ENCODE results near the gene CPLANE2. TPM values are rescaled to one million over a fixed set of nuclear protein-coding genes. Genes with fewer than 3 reads are reported as not detected.
"Not testable (repeated sequence)": the region's sequence is repeated elsewhere in the genome, so short reads cannot be mapped to it uniquely, and the experiment has no call there.

CPLANE2 gene
- total RNA-seq, 1 donor from 2014 or later: 12.9 TPM

DNA sequence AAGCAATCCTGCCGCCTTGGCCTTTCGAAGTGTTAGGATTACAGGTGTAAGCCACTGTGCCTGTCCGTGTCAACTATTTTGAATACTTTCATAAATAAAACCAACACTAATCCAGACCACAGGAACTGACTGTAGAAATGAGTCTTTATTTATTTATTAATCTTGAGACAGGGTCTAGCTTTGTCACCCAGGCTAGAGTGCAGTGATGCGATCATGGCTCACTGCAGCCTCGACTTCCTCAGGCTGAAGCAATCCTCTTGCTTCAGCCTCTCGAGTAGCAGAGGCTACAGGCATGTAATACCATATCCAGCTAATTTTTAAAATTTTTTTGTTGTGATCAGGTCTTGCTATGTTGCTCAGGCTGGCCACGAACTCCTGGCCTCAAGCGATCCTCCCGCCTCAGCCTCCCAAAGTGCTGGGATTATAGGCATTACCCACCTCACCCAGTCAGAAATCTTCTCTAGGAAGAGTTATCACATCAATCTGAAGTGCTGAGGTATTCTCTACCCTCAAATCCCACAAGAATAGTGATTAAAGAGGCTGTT lies 21.7 kb upstream of the CPLANE2 start:
- TF ChIP-seq, protein P1, sequence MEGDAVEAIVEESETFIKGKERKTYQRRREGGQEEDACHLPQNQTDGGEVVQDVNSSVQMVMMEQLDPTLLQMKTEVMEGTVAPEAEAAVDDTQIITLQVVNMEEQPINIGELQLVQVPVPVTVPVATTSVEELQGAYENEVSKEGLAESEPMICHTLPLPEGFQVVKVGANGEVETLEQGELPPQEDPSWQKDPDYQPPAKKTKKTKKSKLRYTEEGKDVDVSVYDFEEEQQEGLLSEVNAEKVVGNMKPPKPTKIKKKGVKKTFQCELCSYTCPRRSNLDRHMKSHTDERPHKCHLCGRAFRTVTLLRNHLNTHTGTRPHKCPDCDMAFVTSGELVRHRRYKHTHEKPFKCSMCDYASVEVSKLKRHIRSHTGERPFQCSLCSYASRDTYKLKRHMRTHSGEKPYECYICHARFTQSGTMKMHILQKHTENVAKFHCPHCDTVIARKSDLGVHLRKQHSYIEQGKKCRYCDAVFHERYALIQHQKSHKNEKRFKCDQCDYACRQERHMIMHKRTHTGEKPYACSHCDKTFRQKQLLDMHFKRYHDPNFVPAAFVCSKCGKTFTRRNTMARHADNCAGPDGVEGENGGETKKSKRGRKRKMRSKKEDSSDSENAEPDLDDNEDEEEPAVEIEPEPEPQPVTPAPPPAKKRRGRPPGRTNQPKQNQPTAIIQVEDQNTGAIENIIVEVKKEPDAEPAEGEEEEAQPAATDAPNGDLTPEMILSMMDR (conservative IDR thresholded peaks at IDR 0.05): no peak
- H3K4me1 Mint-ChIP-seq (ENCODE audit: unreplicated experiment): no peaks in the 10 kb centered on the region
- no peak for DNase-seq (ENCODE audit: extremely low spot score, unreplicated experiment)
- no peaks in the 10 kb centered on the region for H3K9me3 Mint-ChIP-seq
- peaks cover 9% of the 10 kb centered on the region for H3K36me3 Mint-ChIP-seq
- H3K4me3 Mint-ChIP-seq: no peak overlapping the region
- no peak overlapping the region for H3K27ac Mint-ChIP-seq
- no peaks in the 10 kb centered on the region for H3K27me3 Mint-ChIP-seq

DNA sequence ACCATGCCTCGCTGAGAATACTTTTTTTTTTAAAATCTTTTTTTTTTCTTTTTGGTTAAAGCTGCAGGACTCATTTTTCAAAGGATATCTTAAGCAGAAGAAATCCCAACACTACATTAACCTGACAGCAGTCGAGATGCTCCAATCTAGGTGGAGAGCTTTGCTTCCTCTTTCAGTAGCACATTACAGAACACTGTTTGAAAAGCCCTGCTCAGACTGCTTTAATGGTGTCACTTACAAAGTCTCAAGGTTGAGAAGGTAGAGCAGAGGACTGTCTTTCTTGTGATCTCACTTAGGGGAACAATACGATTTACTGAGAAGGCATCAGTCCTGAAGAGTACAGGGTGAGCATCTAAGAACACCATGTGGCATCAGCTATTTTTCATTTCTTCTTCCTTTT lies 21.0 kb upstream of the CPLANE2 start:
- H3K36me3 Mint-ChIP-seq: peaks cover 9% of the 10 kb centered on the region
- no peak for DNase-seq (ENCODE audit: extremely low spot score, unreplicated experiment)
- no peak overlapping the region for H3K27ac Mint-ChIP-seq
- no peak overlapping the region for H3K4me3 Mint-ChIP-seq
- TF ChIP-seq, protein P1 (conservative IDR thresholded peaks at IDR 0.05): no peak
- H3K4me1 Mint-ChIP-seq (ENCODE audit: unreplicated experiment): no peaks in the 10 kb centered on the region
- no peaks in the 10 kb centered on the region for H3K27me3 Mint-ChIP-seq
- H3K9me3 Mint-ChIP-seq: no peaks in the 10 kb centered on the region

DNA sequence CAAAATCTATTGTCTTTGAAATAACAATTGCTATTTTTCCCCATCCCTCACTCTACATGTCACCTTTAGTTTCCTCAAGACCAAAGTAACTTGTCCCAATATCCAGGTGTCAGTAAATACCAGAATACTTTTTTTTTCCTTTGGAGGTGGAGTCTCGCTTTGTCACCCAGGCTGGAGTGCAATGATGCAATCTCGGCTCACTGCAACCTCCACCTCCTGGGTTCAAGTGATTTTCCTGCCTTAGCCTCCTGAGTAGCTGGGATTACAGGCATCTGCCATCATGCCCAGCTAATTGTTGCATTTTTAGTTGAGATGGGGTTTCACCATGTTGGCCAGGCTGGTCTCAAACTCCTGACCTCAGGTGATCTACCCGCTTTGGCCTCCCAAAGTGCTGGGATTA lies 20.6 kb upstream of the CPLANE2 start:
- H3K36me3 Mint-ChIP-seq; H3K27ac Mint-ChIP-seq; H3K4me1 Mint-ChIP-seq (ENCODE audit: unreplicated experiment); H3K4me3 Mint-ChIP-seq; DNase-seq (ENCODE audit: extremely low spot score, unreplicated experiment); H3K9me3 Mint-ChIP-seq; H3K27me3 Mint-ChIP-seq: not testable (repeated sequence)

DNA sequence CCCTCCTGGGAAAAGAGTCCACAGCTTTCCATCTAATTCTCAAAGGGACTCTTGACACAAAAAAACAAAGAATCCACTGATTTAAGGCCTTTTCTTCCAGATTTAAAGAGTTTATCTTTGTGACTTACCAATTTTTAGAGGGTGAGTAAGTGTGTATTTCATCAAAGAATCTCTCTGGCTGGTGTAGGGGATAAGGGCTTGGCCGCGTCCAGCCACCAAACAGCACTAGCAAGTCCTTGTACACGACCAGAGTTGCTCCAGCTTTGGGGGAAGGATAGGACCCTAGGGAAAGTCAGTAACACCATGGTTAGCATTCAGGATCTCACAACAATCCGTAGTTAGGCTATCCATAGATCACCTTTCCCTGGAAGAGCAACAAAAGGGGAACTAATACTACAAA lies 19.5 kb upstream of the CPLANE2 start:
- Mint-ChIP-seq H3K27me3 (no peaks in the 10 kb centered on the region), H3K27ac (no peak overlapping the region), H3K4me3 (no peak overlapping the region), H3K36me3 (peaks cover 13% of the 10 kb centered on the region), H3K9me3 (no peaks in the 10 kb centered on the region), H3K4me1 (ENCODE audit: unreplicated experiment) (no peaks in the 10 kb centered on the region)
- TF ChIP-seq, protein P1 (conservative IDR thresholded peaks at IDR 0.05): no peak
- DNase-seq (ENCODE audit: extremely low spot score, unreplicated experiment): no peak

DNA sequence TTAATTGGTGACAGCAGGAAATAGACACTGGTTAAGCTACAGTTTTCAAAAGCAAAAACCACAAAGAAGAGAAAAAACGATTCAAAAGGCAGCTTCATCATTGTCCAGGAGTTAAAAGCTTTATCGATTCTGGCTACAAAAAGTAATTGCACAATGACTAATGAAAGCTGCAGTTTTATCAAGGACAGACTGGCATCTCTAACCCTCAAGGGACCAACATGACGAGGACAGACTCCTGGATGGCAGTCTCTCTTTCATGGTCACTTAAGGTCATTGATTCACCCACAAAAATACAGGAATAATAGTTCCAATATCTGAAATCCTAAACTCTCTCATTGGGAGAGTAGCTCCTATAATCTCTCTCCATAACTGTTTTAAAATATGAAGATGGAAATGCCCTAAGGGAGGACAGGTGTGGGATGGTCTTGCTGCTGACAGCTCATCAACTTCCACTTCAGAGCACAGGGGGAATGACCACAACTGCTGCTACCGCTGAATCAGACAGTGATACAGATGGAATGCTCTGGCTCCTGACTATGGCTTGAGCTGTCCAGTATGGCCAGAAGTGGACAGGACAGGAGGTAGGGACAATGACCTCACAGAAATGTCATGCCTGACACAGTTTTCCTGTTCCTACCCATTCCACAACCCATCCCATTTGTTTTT lies 17.4 kb upstream of the CPLANE2 start:
- H3K27ac Mint-ChIP-seq: peak overlapping the region; percentile 70
- H3K4me3 Mint-ChIP-seq: no peak overlapping the region
- TF ChIP-seq, protein P1 (conservative IDR thresholded peaks at IDR 0.05): no peak
- H3K27me3 Mint-ChIP-seq: no peaks in the 10 kb centered on the region
- H3K4me1 Mint-ChIP-seq (ENCODE audit: unreplicated experiment): no peaks in the 10 kb centered on the region
- H3K9me3 Mint-ChIP-seq: no peaks in the 10 kb centered on the region
- peaks cover 9% of the 10 kb centered on the region for H3K36me3 Mint-ChIP-seq
- DNase-seq (ENCODE audit: extremely low spot score, unreplicated experiment): no peak

DNA sequence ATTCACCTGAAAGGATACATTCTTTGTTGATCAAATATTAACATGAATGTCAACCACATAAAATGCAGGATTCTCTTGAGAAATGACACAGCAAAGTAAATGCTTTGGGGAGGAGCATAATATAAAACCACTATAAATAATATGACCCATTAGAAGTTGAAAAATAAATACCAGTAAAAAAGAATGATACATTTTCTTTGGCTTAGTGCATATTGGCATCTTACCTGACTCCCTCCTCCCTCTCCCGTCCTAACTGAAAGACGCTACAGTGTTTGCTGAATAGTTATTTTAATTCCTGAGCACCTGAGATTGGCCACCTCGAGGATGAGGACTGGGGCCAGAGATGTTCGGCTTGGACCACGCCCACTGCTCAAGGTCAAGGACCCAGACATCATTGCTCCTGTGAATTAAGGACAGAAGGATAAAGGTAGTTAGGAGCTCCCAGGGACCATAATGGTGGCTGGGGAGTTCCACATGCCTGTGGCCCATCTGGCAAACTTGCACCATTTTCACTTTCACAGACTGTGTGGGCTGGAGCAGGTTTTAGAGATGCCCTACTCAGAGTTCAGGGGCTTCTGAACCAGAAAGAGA lies 16.4 kb upstream of the CPLANE2 start:
- TF ChIP-seq, protein P1 (conservative IDR thresholded peaks at IDR 0.05): no peak
- Mint-ChIP-seq H3K4me3 (no peak overlapping the region), H3K4me1 (ENCODE audit: unreplicated experiment) (peaks cover 8% of the 10 kb centered on the region)

More for the DNA sequence above, 16.4 kb upstream of the CPLANE2 start:
- Mint-ChIP-seq H3K27ac (peak overlapping the region; percentile 57), H3K9me3 (no peaks in the 10 kb centered on the region), H3K27me3 (no peaks in the 10 kb centered on the region), H3K36me3 (peaks cover 9% of the 10 kb centered on the region)
- DNase-seq (ENCODE audit: extremely low spot score, unreplicated experiment): no peak
